ENCODE results near the gene SIN3B. TPM values are rescaled to one million over a fixed set of nuclear protein-coding genes. Genes with fewer than 3 reads are reported as not detected.

SIN3B gene
- total RNA-seq, 1 donor, result 19.1 TPM

GRCh38 chr19:16887353-16888265 is 58.4 kb downstream of the SIN3B start:
- DNase-seq (ENCODE audit: low read depth), result no peak
- no peak for TF ChIP-seq CTCF (IDR thresholded peaks at IDR 0.05; ENCODE audit: insufficient read depth, low read length)
- no peak overlapping the region for H3K4me3 ChIP-seq (ENCODE audit: low read depth, low read length)

- DNase-seq (ENCODE audit: low read depth), result no peak
- no peak within 1 kb of the TSS for H3K4me3 ChIP-seq (ENCODE audit: low read depth, low read length)
- TF ChIP-seq CTCF (IDR thresholded peaks at IDR 0.05; ENCODE audit: insufficient read depth, low read length), result no peak
Measured at GRCh38 chr19:16888629-16889365, 59.6 kb downstream of the SIN3B start, which contains the start of gene F2RL3. TSS of gene F2RL3 (plus strand) at chr19:16888999. CDS start at chr19:16889190, 191 bp downstream.

GRCh38 chr19:16889366-16889882 is 60.2 kb downstream of the SIN3B start:
- no peak for TF ChIP-seq CTCF (IDR thresholded peaks at IDR 0.05; ENCODE audit: insufficient read depth, low read length)
- no peak overlapping the region for H3K4me3 ChIP-seq (ENCODE audit: low read depth, low read length)
- no peak for DNase-seq (ENCODE audit: low read depth)

- no peak overlapping the region for H3K4me3 ChIP-seq (ENCODE audit: low read depth, low read length)
- no peak for TF ChIP-seq CTCF (IDR thresholded peaks at IDR 0.05; ENCODE audit: insufficient read depth, low read length)
- DNase-seq (ENCODE audit: low read depth), result no peak
Measured at GRCh38 chr19:16889883-16890460, 60.8 kb downstream of the SIN3B start.

GRCh38 chr19:16890461-16891184 is 61.4 kb downstream of the SIN3B start:
- no peak for DNase-seq (ENCODE audit: low read depth)
- no peak overlapping the region for H3K4me3 ChIP-seq (ENCODE audit: low read depth, low read length)
- TF ChIP-seq CTCF (IDR thresholded peaks at IDR 0.05; ENCODE audit: insufficient read depth, low read length), result no peak
